GM21717 (cell line): ENCODE measurements around the gene TENT5C.

Experiments used
- ATAC-seq: cut with Tn5 transposase; IDR thresholded peaks from one replicate; pipeline ENCODE4 v1.9.1; 2021; ENCODE audit warnings: mild to moderate bottlenecking, moderate library complexity; ENCODE audit not compliant: unreplicated experiment

Gene TENT5C

DNA sequence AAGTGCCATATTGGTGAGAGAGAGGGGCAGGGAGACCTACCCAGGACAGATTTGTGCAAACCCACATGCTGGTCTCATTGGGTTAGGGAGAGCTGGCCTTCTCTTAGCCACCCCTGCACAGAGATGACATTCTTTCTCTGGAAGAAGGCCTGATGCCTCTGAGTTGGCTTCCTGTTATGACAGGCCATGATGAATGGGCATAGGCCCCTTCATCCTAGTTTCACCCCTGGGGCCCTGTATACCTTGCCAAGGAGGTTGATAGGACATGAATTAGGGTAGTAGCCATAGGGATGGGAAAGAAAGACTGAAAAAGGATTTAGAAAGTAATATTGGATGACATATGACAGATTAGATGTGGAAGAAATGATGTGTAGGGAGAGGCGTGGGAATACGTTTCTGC, 46.6 kb downstream of the TENT5C start:
- ATAC-seq = no peak

DNA sequence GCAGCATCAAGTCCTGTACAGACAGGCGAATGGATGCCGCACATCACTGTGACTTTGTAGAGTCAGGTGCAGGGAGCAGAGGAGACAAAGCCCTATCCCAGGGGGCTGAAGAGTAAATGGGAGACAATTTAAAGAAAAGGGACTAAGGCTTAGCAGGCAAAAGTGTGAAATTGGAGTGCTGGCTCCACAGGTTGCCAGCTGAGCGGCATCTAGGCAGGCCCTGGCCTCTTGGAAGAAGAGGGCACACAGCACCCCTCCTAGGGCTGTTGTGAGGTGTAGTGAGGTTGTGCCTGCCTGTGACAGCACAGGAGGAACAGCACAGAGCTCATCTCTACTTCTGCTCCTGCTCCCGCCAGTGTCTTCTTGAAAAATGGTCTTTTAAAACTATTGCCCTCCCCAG, 47.3 kb downstream of the TENT5C start:
- ATAC-seq = no peak

DNA sequence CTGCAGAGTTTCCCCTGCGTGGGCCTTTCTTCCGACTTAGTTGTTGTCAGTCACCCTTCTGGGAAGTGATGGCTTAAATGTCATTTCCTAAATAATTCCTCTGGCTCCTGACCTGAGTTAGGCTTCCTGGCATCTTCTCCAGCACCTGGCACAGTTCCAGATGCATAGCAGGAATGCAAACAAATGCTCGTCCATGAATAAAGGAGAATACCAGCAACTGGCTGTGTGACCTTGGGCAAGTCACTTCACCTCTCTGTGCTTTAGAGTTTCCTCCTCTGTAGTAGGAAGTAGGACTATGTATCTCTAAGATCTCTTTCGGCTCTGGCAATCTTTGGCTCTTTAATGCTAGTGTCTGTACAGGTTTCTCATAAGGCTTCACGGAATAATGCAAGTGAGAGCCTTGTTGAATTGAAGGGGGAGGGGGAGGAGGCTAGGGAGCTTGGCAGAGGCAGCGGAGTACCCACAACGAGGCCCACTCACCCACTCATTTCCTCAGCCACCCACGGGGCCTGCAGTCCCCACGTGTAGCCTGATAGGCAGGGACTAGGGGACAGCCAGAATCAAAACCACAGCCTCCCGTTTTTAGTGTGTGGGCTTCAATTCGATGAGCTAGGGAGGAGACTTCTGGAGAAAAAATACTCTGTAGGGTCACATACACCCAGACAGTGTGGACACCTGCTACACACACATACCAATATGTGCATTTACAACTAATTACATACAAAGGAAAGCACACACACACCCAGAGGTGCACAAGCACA, 48.1 kb downstream of the TENT5C start:
- peak; percentile 12 for ATAC-seq

DNA sequence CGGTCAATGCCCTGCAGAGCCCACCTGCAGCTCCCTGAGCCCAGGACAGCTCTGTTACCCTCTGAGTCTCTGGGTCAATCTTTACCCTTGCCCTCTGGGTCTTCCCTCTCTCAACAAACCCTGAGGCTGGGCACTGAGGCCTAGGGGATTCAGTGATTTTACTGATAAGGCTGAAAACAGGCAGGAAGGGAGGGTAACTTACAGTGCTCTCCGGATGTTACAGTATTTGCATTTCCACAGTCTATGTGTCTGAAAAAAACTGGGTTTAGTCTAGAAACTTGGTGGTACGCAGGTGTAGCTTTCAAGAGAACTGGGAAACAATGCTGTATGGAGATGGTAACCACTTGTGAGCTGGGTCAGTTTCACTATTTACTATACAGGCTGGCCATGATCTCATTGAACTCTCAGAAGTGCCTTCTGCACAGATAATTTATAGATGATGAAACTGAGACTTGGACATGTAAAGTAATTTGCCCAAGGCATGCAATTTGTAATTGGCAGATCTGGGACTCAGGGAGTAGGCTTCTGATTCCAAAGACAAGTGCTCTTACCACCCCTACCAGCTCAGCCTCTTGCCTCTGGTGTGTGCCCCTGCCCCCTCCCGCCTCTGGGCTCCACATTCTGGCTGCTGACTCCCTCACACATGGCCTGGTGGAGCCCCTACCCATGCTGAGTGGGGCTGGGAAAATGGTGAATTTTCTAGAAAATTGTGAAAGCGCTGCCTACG, 48.8 kb downstream of the TENT5C start:
- peak; percentile 84 for ATAC-seq

DNA sequence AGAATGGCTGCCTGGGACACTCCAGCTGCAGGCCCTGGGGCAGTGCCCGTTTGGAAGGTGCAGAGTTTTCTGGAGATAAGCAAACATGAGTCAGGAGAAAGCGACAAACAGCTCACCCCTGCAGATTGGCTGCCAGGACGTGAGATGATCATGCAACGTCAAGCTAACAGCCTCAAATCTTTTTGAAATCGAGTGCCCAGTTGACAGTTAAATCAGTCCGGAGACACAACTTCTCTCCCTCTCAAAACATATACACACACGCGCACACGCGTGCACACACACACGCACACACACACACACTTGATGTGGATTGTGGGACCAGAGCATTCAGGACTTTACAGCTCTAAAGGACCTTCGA, 49.4 kb downstream of the TENT5C start:
- ATAC-seq = no peak

DNA sequence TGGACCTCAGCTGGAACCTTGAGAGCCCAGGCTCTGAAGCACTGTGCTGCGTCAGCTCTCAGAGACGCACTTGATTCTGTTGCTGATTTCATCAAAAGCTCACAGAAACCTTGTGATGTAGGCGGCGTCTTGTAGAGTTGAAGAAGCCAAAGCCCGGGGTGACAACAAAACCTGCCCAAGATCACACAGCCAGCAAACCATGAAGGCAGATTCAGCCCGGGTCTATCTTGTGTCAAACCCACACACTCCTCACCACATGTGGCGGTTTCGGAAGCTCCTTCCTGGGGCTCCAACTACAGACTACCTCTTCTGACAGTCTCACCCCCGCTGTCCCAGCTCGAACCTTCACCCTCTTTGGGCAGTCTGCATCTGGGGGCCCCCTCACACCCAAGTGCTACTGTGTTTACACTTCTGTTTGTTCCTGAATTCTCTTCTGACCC, 50.4 kb downstream of the TENT5C start:
- ATAC-seq = peak; percentile 45

DNA sequence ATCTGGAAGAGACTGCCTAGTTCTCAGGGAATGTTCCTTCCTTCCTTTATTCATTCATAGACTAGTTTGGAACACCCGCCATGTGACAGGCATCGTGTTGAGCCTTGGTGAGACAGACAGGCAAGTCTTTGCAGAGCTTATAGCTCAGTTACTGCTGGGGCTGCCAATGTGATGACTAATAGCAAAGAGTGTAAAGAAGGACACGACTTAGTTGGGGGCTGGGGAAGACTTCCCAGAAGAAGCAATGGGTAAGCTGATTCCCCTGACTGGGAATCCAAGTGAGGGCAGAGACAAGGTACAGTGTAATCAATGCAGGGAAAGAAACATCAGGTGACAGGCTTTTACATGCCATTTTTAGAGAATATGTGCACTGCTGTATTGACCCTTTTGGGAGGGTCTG, 51.2 kb downstream of the TENT5C start:
- ATAC-seq = no peak

DNA sequence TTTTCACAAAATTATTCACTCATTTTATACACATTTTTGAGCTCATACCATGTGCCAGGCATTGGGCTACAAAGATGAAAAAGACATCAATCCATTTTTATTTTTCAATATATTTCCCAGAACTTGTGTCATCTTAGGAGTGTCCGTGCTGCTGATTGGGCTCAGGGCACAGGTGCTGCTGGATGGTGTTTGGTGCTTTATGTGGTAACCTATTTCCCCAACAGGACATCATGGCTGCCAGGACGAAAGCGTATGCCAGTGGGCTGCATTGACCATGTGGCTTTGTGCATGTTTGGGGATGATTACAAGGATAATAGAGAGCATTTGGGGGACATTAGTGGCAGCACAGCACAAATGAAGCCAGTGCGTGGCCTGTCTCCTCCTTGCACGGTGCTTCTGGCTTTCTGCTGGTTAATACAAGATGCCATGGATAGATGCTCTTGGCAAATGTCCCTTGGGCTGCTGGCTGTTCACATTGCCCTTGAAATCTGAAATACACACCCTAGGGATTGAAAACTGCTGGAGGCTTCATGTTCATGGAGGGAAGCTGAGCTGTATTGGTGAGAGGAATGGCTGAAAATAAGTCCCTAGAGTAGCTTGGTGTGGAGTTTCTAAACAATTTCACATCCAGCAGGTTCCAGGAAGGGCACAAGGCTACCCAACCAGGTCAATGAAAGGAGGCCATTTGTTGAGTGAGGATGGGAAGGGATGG, 52.3 kb downstream of the TENT5C start:
- no peak for ATAC-seq

DNA sequence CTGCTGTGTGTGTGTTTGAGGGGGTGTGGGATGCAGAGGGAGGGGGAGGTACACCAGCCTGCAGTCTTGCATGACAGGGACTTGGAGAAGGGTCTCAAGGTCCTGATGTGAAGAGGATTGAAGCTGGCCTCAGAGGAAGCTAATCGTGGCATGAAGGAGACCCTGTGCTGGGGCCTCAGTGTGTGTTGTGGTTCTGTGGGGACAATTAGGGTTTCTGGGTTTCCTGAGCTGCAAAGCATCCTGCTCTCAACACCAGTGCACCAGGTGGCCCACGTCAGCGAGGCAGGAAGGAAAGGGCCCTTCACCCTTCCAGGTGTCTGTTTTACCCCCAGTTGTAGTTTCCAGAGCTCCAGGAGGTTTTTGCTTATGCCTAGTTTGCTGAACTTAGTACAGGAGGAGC, 52.8 kb downstream of the TENT5C start:
- ATAC-seq = no peak

DNA sequence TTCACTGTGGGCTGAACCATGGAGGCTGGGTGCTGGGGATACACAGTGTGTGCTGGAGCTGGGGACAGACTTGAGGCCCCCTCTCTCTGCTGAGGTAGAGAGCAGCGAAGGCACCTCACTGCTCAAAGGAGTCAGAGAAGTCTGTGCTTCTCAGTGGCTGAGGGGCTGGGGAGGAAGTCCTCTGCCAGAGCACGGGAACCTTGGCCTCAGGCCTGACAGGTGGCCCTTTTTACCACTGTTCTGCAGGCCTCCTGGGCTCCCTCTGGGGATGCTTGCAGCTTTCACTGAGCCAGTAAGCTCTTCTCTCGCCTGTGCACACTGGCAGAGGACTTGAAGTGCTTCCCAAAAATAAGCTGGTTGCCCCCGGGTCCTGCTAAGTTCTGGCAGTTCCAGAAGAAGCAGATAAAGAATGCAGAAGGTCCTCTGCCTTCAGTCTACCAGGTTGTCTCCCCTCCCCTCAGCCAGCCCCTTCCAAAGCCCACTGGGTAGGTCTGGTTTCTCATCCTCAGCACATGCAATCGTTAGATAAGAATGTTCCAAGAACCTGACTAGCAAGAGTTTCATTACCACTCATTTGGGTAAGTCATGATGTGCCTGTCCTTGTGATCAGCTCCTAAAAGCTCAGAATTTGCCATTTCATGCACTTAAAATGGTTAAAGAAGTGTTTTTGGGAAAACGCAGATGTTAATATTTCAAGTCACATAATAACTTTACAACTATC, 53.9 kb downstream of the TENT5C start:
- no peak for ATAC-seq

DNA sequence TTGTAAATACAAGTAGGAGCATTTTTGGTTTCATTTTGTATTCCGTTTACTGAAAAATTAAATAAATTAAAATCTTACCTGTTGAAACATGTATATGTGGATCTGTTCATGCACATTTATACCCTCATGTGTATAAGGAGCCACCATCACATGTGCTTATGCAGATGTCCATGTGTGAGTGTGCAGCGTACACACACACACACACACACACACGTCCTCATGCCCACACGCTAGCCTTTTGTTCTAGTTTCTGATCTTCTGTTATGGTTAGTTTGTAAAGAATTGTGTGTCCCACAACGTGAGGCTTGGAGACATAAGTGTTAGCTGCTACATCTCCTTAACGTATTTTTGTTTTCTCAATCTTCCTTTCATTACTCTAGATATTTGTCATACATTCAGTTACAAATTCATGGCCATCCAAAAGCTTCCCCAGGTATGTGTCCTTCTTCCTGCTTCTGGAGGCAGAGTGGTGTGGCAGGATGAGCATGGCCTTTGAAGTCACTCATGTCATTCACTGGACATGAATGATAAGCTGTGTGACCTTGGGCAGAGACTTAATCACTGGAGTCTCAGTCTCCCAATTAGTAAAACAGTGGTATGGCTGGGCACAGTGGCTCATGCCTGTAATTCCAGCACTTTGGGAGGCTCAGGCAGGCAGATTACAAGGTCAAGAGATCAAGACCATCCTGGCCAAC, 54.6 kb downstream of the TENT5C start:
- no peak for ATAC-seq

DNA sequence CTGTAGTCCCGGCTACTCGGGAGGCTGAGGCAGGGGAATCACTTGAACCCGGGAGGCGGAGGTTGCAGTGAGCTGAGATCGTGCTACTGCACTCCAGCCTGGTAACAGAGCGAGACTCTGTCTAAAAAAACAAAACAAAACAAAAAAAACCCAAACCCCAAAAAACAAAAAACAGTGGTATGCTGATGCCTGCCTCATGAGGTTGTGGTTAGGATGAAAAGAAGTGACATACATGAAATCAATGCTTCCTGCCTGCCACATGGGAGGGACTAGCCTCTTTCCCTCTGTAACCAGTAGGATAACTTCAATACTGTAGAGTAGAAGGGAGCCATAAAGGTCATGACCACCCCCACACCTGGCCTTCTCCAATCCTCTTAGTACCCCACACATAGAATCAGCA, 55.2 kb downstream of the TENT5C start:
- ATAC-seq = no peak

DNA sequence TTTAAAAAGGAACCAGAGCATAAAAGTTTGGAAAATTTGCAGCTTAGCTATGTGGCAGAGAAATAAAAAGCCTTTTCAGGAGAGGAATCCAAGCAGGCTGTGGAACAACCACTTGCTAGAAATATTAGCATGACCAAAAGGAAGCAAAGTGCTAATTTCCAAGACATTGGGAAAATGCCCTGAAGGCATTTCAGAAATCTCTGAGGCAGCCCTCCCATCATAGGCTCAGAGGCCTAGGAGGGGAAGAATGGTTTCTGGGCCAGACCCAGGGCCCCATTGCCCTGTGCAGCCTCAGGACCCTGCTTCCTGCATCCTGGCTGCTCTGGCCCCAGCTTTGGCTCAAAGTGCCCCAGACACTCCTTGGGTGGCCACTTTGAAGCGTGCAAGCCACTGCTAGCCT, 56.8 kb downstream of the TENT5C start:
- no peak for ATAC-seq

DNA sequence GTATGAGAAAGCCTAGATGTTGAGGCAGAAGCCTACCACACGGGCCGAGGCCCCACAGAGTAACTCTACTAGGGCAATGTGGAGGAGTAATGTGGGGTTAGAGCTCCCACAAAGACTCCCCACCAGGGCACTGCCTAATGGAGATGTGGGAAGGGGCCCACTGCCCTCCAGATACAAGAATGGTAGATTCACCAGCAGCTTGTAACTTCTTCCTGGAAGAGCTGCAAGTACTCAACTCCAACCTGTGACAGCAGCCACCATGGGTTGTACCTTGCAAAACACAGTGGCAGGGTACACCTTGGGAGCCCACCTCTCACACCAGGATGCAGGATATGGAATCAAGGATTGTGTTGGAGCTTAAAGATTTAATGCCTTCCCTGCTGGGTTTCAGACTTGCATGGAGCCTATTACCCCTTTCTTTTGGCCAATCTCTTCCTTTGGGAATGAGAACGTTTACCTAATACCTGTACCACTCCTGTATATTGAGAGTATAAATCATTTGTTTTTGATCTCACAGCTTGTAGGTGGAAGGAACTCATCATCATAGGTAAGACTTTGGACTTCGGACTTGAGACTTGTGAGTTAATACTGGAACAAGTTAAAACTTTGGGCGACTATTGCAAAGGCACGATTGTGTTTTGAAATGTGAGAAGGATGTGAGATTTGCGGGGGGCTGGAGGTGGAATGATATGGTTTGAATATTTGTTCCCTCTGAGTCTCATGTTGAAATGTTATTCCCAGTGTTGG, 57.5 kb downstream of the TENT5C start:
- ATAC-seq = no peak

DNA sequence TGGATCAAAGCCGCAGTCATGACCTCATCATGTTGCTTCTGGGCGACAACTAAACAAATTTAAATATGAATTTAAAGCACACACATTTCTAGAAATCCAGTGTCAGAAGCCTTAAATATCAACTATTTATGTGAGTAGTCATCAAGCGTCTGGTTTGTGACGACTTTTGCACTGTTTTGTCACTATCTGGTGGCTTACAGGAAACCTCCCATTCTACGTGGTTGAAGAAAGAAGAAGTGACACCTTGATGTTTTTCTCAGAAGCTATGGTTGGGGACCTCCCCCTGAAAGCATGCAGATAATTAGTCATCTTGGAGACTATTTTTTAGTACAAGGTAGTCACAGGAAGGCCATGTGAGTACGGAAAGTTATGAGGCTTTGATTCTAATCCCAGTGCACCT, 58.5 kb downstream of the TENT5C start:
- peak; percentile 92 for ATAC-seq

DNA sequence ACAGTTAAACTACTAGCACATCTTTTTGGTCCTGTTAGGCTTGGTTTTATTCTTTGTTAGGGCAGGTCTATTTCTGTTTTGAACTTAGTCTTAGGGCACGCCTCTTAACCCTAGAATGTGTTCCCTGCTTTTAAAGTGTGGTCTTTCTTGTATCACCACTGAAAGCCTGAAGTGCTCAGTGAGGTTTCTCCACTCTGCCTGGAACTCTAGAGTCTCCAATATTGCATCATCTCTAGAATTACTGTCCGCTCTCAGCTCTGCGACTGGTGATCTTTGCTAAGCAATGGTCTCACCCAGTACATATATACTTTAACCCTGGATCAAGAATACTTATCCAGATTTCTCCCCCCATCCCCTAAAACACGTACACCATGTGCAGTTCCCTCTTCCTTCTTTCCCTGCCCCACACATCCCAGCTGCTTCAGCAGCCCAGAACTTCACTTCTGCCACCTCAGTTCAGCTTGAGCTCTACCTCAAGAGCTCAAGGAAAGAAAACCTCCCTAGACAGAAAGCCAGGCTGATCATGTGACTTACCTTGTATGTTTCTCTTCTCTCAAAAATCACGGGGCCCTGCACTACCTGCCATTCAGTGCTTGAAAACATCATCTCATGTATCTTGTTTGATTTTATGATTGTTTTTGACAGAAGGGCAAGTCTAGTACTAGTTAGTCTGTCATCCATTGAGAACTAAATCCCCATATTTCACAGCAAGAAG, 59.9 kb downstream of the TENT5C start:
- ATAC-seq = no peak

DNA sequence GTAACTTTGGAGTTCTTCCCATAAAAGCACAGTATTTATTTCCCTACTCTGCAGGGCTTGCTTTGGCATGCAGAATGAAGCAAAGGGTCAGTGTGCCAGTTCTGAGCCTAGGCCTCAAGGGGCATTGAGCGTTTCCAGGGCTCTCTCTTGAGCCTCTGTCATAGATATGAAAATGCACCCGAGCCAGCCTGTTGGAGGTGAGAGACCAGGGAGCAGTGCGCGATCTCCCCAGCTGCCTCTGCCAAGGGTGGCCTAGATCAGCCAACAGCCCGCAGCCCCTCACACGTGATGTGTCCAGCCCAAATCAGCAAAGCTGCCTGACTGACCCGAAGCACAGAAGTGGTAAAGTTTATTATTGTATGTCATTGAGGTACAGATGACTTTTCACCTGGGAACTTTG, 63.7 kb downstream of the TENT5C start:
- no peak for ATAC-seq

DNA sequence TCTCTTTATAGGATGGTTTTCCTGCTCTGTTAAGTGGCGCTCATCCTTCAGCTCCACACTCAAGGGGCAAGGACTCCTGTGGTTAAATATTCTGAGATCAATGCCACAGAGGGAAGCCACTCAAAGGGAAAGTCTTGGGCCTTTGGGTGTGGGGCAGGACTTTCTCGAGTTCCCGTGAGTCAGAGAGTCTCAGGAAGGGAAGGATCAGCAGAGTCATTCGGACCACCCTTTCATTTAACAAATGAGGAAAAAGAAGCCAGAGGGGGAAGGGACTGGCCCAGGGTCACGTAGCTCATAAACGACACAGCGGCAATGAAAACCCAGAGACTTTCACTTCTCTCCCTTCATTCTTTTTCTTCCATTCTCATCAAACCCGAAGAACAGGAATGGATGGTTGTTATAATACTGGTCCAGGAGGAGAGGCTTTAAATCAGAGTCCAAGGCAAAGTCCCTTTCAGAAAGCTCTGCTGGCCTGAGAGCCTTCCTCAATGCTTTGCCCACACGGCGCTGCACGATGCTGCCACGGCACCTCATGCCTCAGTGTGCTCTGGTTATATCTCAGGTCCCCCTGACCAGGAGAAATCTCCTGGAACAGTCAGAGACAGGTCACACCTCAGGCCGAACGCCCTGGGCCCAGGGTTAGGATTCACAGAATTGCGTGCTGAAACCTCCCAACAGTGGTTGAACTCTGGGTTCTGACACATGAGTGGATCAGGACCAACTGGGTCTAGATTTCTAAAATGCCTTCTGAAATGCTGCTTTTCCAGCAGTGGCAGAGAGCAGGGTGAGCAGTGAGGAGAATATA, 65.3 kb downstream of the TENT5C start:
- ATAC-seq = no peak
